ENCODE data around the gene CTNNA3. TPM values are rescaled to one million over a fixed set of nuclear protein-coding genes. Genes with fewer than 3 reads are reported as not detected.

Gene CTNNA3
- polyA plus RNA-seq, 1 donor from 2014 or later: 0.14 TPM

- Histone ChIP-seq H3K79me2 (replicated peaks; ENCODE audit: insufficient read depth, low read length) (no peaks in the 10 kb centered on the region), H3K27ac (ENCODE audit: low read length) (no peak overlapping the region), H3F3A (ENCODE audit: insufficient read depth, low read length, poor library complexity, severe bottlenecking) (no peaks in the 10 kb centered on the region), H3K9ac (ENCODE audit: low read length) (no peak overlapping the region), H3K36me3 (ENCODE audit: insufficient read depth, low read length) (no peaks in the 10 kb centered on the region), H3K27me3 (ENCODE audit: insufficient read depth, low read depth, low read length) (no peaks in the 10 kb centered on the region), H3K4me2 (ENCODE audit: low read length) (no peak overlapping the region), H2AFZ (ENCODE audit: low read depth, low read length) (no peak overlapping the region), H3K9me2 (ENCODE audit: insufficient read depth, low read length) (no peaks in the 10 kb centered on the region), H3K4me3 (ENCODE audit: low read length) (no peak overlapping the region), H4K20me1 (ENCODE audit: insufficient read depth) (no peaks in the 10 kb centered on the region), H3K9me3 (ENCODE audit: low read length) (no peaks in the 10 kb centered on the region)
- TF ChIP-seq REST (IDR thresholded peaks at IDR 0.05; ENCODE audit: borderline replicate concordance) (no peak), EZH2 (IDR thresholded peaks at IDR 0.05; ENCODE audit: borderline replicate concordance, insufficient read depth, low read length, poor library complexity, severe bottlenecking) (no peak), RAD21 (conservative IDR thresholded peaks at IDR 0.05) (no peak), CTCF (IDR thresholded peaks at IDR 0.05; ENCODE audit: poor library complexity, severe bottlenecking) (no peak), MXI1 (conservative IDR thresholded peaks at IDR 0.05; ENCODE audit: poor library complexity, severe bottlenecking) (no peak), POLR2AphosphoS5 (IDR thresholded peaks at IDR 0.05) (no peak)
These were observed 1022.9 kb downstream of the CTNNA3 start for GRCh38 chr10:66673071-66673470.

GRCh38 chr10:66671562-66671961 is 1024.4 kb downstream of the CTNNA3 start:
- H3F3A ChIP-seq (ENCODE audit: insufficient read depth, low read length, poor library complexity, severe bottlenecking): no peaks in the 10 kb centered on the region
- no peak overlapping the region for H3K27ac ChIP-seq (ENCODE audit: low read length)
- no peak overlapping the region for H2AFZ ChIP-seq (ENCODE audit: low read depth, low read length)
- no peaks in the 10 kb centered on the region for H4K20me1 ChIP-seq (ENCODE audit: insufficient read depth)
- no peaks in the 10 kb centered on the region for H3K9me2 ChIP-seq (ENCODE audit: insufficient read depth, low read length)
- no peak for TF ChIP-seq EZH2 (IDR thresholded peaks at IDR 0.05; ENCODE audit: borderline replicate concordance, insufficient read depth, low read length, poor library complexity, severe bottlenecking)
- no peak for TF ChIP-seq POLR2AphosphoS5 (IDR thresholded peaks at IDR 0.05)
- TF ChIP-seq CTCF (IDR thresholded peaks at IDR 0.05; ENCODE audit: poor library complexity, severe bottlenecking): no peak
- no peak for TF ChIP-seq TAF1 (IDR thresholded peaks at IDR 0.05; ENCODE audit: low read depth)
- no peak for TF ChIP-seq RAD21 (conservative IDR thresholded peaks at IDR 0.05)
- no peak for TF ChIP-seq REST (IDR thresholded peaks at IDR 0.05; ENCODE audit: borderline replicate concordance)
- no peak for TF ChIP-seq MXI1 (conservative IDR thresholded peaks at IDR 0.05; ENCODE audit: poor library complexity, severe bottlenecking)
- TF ChIP-seq EP300 (conservative IDR thresholded peaks at IDR 0.05; ENCODE audit: poor library complexity, severe bottlenecking): no peak
- no peak for TF ChIP-seq SMC3 (conservative IDR thresholded peaks at IDR 0.05; ENCODE audit: poor library complexity)
- no peaks in the 10 kb centered on the region for H3K9me3 ChIP-seq (ENCODE audit: low read length)
- H3K36me3 ChIP-seq (ENCODE audit: insufficient read depth, low read length): no peaks in the 10 kb centered on the region
- H3K27me3 ChIP-seq (ENCODE audit: insufficient read depth, low read depth, low read length): no peaks in the 10 kb centered on the region
- no peak overlapping the region for H3K4me2 ChIP-seq (ENCODE audit: low read length)
- H3K9ac ChIP-seq (ENCODE audit: low read length): no peak overlapping the region
- no peak overlapping the region for H3K4me3 ChIP-seq (ENCODE audit: low read length)
- H3K79me2 ChIP-seq (replicated peaks; ENCODE audit: insufficient read depth, low read length): no peaks in the 10 kb centered on the region
